B cell (primary cell): ENCODE measurements around the gene OST4. TPM values are rescaled to one million over a fixed set of nuclear protein-coding genes. Genes with fewer than 3 reads are reported as not detected.
A peak's percentile ranks its signal among the peaks of the same experiment; 100 is the strongest.

Experiments used
- ATAC-seq: fragments of 200-7000 bp; cut with Tn5 transposase; one replicate; pipeline ENCODE4 v1.10.0; 2021; ENCODE audit warnings: low read depth, mild to moderate bottlenecking, moderate number of reproducible peaks, moderate library complexity
- CTCF ChIA-PET: fragments of 350-600 bp; sonication (Branson Sonifier 250); formaldehyde crosslinking; loops from one replicate; lab custom pipeline; 2021; ENCODE audit warnings: antibody characterized with exemption, inconsistent platforms; lab: Charles Lee
- POLR2A ChIA-PET: fragments of 350-600 bp; sonication (Branson Sonifier 250); formaldehyde crosslinking; loops from one replicate; lab custom pipeline; 2021; ENCODE audit warnings: antibody characterized with exemption; lab: Charles Lee
- DNase-seq: peaks from one replicate; pipeline ENCODE4 v3.0.0; 2013
- H2AFZ ChIP-seq: 2 replicates; pipeline ENCODE4 v1.6.1; 2012; ENCODE audit warnings: mild to moderate bottlenecking, low read depth, low read length; ENCODE audit not compliant: insufficient read depth, poor library complexity, severe bottlenecking
- H3K27ac ChIP-seq, 2 donors: 1 replicate in 1 of 2; 2 replicates in 1 of 2; pipeline ENCODE4 v1.5.1; 2012 to 2013; ENCODE audit warnings: low read length in 2 of 2, mild to moderate bottlenecking in 2 of 2, moderate library complexity in 1 of 2
- H3K27me3 ChIP-seq, 4 experiments: fragments of 200-600 bp in 1 of 4; sonication (generic) in 1 of 4; replicated peaks in 1 of 4; 1 replicate in 2 of 4; 2 replicates in 2 of 4; pipeline versions ENCODE4 v1.6.1 to v1.7.0; 2013 to 2016; ENCODE audit warnings: low read length in 3 of 4, mild to moderate bottlenecking in 2 of 4, mixed read lengths in 1 of 4, moderate library complexity in 1 of 4; ENCODE audit not compliant: insufficient read depth in 4 of 4, control insufficient read depth in 3 of 4; ENCODE audit errors: control extremely low read depth in 1 of 4
- H3K36me3 ChIP-seq, 2 experiments: replicated peaks in 1 of 2; 1 replicate in 1 of 2; 2 replicates in 1 of 2; pipeline versions ENCODE4 v1.6.1 to v1.7.1; 2013; ENCODE audit warnings: low read length in 1 of 2; ENCODE audit not compliant: insufficient read depth in 2 of 2, control insufficient read depth in 1 of 2; ENCODE audit errors: control extremely low read depth in 1 of 2, extremely low read depth in 1 of 2
- H3K4me1 ChIP-seq, 2 donors: fragments of 200-600 bp in 1 of 2; sonication (generic) in 1 of 2; 1 replicate in 1 of 2; 2 replicates in 1 of 2; pipeline versions ENCODE4 v1.5.1 to v1.6.1; 2013 to 2017; ENCODE audit warnings: low read length in 2 of 2; ENCODE audit not compliant: control insufficient read depth in 2 of 2, insufficient read depth in 2 of 2
- H3K4me2 ChIP-seq: replicated peaks from 2 replicates; pipeline ENCODE3; 2012; ENCODE audit warnings: mild to moderate bottlenecking, low read depth, low read length; ENCODE audit not compliant: poor library complexity, severe bottlenecking
- H3K4me3 ChIP-seq, 5 experiments: fragments of 200-600 bp in 1 of 5; sonication (generic) in 1 of 5; 1 replicate in 3 of 5; 2 replicates in 2 of 5; pipeline versions ENCODE4 v1.5.1 to v1.7.0; 2011 to 2016; ENCODE audit warnings: low read length in 4 of 5, mild to moderate bottlenecking in 4 of 5, low read depth in 2 of 5, control low read depth in 1 of 5, moderate library complexity in 1 of 5; ENCODE audit not compliant: insufficient read depth in 1 of 5; ENCODE audit errors: control extremely low read depth in 1 of 5, extremely low read depth in 1 of 5
- H3K79me2 ChIP-seq: fragments of 200-600 bp; sonication (generic); one replicate; pipeline ENCODE4 v1.6.0; 2016; ENCODE audit warnings: low read length; ENCODE audit not compliant: control insufficient read depth, insufficient read depth
- H3K9ac ChIP-seq: fragments of 200-600 bp; sonication (generic); 2 replicates; pipeline ENCODE4 v1.6.1; 2017; ENCODE audit warnings: mild to moderate bottlenecking, low read length, moderate library complexity
- H3K9me3 ChIP-seq, 3 donors: one replicate each; pipeline versions ENCODE4 v1.6.1 to v1.7.1; 2013; ENCODE audit warnings: low read length in 2 of 3; ENCODE audit not compliant: control insufficient read depth in 2 of 3, insufficient read depth in 1 of 3; ENCODE audit errors: control extremely low read depth in 1 of 3
- H4K20me1 ChIP-seq: 2 replicates; pipeline ENCODE4 v1.6.0; 2012; ENCODE audit warnings: mild to moderate bottlenecking, low read length; ENCODE audit not compliant: insufficient read depth, control insufficient read depth, poor library complexity, severe bottlenecking
- H3K27ac Mint-ChIP-seq: one replicate; pipeline ENCODE4 v1.8.0; 2021; ENCODE audit warnings: mixed read lengths
- H3K27me3 Mint-ChIP-seq: one replicate; pipeline ENCODE4 v1.8.0; 2021; ENCODE audit warnings: mixed read lengths
- H3K4me1 Mint-ChIP-seq: one replicate; pipeline ENCODE4 v1.8.0; 2021; ENCODE audit warnings: mixed read lengths
- H3K4me3 Mint-ChIP-seq: one replicate; pipeline ENCODE4 v1.8.0; 2021; ENCODE audit warnings: mixed read lengths
- H3K9me3 Mint-ChIP-seq: one replicate; pipeline ENCODE4 v1.8.0; 2022; ENCODE audit warnings: mixed read lengths; ENCODE audit not compliant: insufficient read depth
- CTCF ChIP-seq: fragments of 200-600 bp; IDR thresholded peaks from one replicate; pipeline ENCODE4 v1.8.0; 2022; ENCODE audit warnings: antibody characterized with exemption, mild to moderate bottlenecking
- EZH2 ChIP-seq: IDR thresholded peaks from 2 replicates; pipeline ENCODE4 v1.6.1; 2012; ENCODE audit warnings: borderline replicate concordance, low read depth, mild to moderate bottlenecking, moderate library complexity, low read length; ENCODE audit not compliant: insufficient read depth, poor library complexity, severe bottlenecking
- WGBS: methylation state at CpG from one replicate; pipeline ENCODE4 v1.1.5; 2013; ENCODE audit warnings: missing lambda C conversion rate; ENCODE audit not compliant: insufficient coverage; 5-methylcytosine and 5-hydroxymethylcytosine counted together
- intact Hi-C: fragments of 100-400 bp; cut with micrococcal nuclease; formaldehyde crosslinking; loops from one replicate; pipeline ENCODE4 v1.10.0; 2022
- polyA plus RNA-seq: library from polyadenylated mRNA; depleted of rRNA; stranded (reverse); fragments of >200 nt; gene quantifications from 2 replicates; pipeline ENCODE4 v1.2.3, GENCODE V29; 2012
- total RNA-seq, 2 donors: library from RNA; stranded (reverse); fragments of 120-200 nt in 1 of 2; gene quantifications; 1 replicate in 1 of 2; 2 replicates in 1 of 2; pipeline versions ENCODE4 v1.2.3 to v1.2.4, GENCODE V29; 2013 to 2022

OST4 gene
- total and polyA plus RNA-seq, 2 donors (not counting 1 experiment from before 2014, with no cell fraction given) = 195 to 257 TPM

- CTCF ChIA-PET = interaction anchor here (0.6 to 3.3 kb wide), 6 partner anchors 9 to 660 kb away, joined by 4 to 30 read pairs (median 9); partner anchors contain the start of gene KHK
- H3K4me3 ChIP-seq = no peak overlapping the region
- intact Hi-C loops = no loop called here
- peaks cover 35 to 43% of the 10 kb centered on the region in 2 donors for H3K4me1 ChIP-seq
- POLR2A ChIA-PET = interaction anchor here (1.2 to 3.4 kb wide), 2 partner anchors 9 to 22 kb away, joined by 4 to 48 read pairs; partner anchors contain the start of gene AGBL5
- H3K79me2 ChIP-seq = peaks cover 33% of the 10 kb centered on the region
- Mint-ChIP-seq H3K27ac (peak overlapping the region; percentile 32), H3K4me1 (peaks cover 67% of the 10 kb centered on the region), H3K4me3 (peak overlapping the region; percentile 84), H3K27me3 (no peaks in the 10 kb centered on the region), H3K9me3 (no peaks in the 10 kb centered on the region)
- peaks cover 6 to 23% of the 10 kb centered on the region in 2 experiments for H3K36me3 ChIP-seq
- H3K27me3 ChIP-seq = no peaks in the 10 kb centered on the region
- 84% methylated on average over 3 of the region's 5 CpGs for WGBS
- TF ChIP-seq CTCF = no peak
- no peak for TF ChIP-seq EZH2
- DNase-seq (no peak), ATAC-seq (no peak)
- no peak overlapping the region for H3K27ac ChIP-seq
- H3K9me3 ChIP-seq = no peaks in the 10 kb centered on the region
- no peak overlapping the region for H3K4me2 ChIP-seq
- H3K9ac ChIP-seq = no peak overlapping the region
- H4K20me1 ChIP-seq = peaks cover 17% of the 10 kb centered on the region
- H2AFZ ChIP-seq = no peak overlapping the region
These were observed 1.5 kb upstream of the OST4 start for GRCh38 chr2:27072920-27073319.
